HG03139 (cell line): ENCODE results near the gene PIGH.
"Not testable (repeated sequence)": the region's sequence is repeated elsewhere in the genome, so short reads cannot be mapped to it uniquely, and the experiment has no call there.

Experiments used
- ATAC-seq: cut with Tn5 transposase; IDR thresholded peaks from one replicate; pipeline ENCODE4 v1.9.1; 2021; ENCODE audit not compliant: unreplicated experiment

The PIGH gene

GRCh38 chr14:67609642-67610310 is 9.7 kb upstream of the PIGH start:
- no peak for ATAC-seq

- ATAC-seq = no peak
Observed at GRCh38 chr14:67607646-67608045, 7.6 kb upstream of the PIGH start.

- ATAC-seq = peak; percentile 53
Observed at GRCh38 chr14:67602995-67603545, 3.0 kb upstream of the PIGH start.

- ATAC-seq = no peak
Observed at GRCh38 chr14:67602076-67602475, 2.0 kb upstream of the PIGH start.

- ATAC-seq = not testable (repeated sequence)
Observed at GRCh38 chr14:67600562-67600974, 500 bp upstream of the PIGH start.

GRCh38 chr14:67595392-67595791 is 4.7 kb downstream of the PIGH start:
- ATAC-seq = no peak

- not testable (repeated sequence) for ATAC-seq
Observed at GRCh38 chr14:67593650-67594049, 6.4 kb downstream of the PIGH start.

GRCh38 chr14:67589204-67589770 is 10.8 kb downstream of the PIGH start:
- no peak for ATAC-seq

GRCh38 chr14:67586369-67586768 is 13.7 kb downstream of the PIGH start:
- no peak for ATAC-seq

GRCh38 chr14:67584978-67585377 is 15.1 kb downstream of the PIGH start:
- no peak for ATAC-seq

- ATAC-seq = no peak
Observed at GRCh38 chr14:67583711-67584644, 16.1 kb downstream of the PIGH start.

GRCh38 chr14:67582061-67582460 is 18.0 kb downstream of the PIGH start:
- no peak for ATAC-seq

- no peak for ATAC-seq
Observed at GRCh38 chr14:67581643-67582042, 18.4 kb downstream of the PIGH start.

- ATAC-seq = no peak
Observed at GRCh38 chr14:67580336-67581171, 19.5 kb downstream of the PIGH start.

GRCh38 chr14:67579636-67580035 is 20.4 kb downstream of the PIGH start:
- ATAC-seq = no peak

- no peak for ATAC-seq
Observed at GRCh38 chr14:67579040-67579439, 21.0 kb downstream of the PIGH start.

- ATAC-seq = no peak
Observed at GRCh38 chr14:67577909-67578749, 21.9 kb downstream of the PIGH start.

GRCh38 chr14:67577181-67577808 is 22.8 kb downstream of the PIGH start:
- no peak for ATAC-seq

GRCh38 chr14:67576216-67576955 is 23.7 kb downstream of the PIGH start:
- ATAC-seq = no peak
